ENCODE results near the gene ATF6B.
"Not testable (repeated sequence)": the region's sequence is repeated elsewhere in the genome, so short reads cannot be mapped to it uniquely, and the experiment has no call there.

ATF6B gene

GRCh38 chr6:32073101-32073500 lies 54.9 kb downstream of the ATF6B start:
- TF ChIP-seq, protein P1, sequence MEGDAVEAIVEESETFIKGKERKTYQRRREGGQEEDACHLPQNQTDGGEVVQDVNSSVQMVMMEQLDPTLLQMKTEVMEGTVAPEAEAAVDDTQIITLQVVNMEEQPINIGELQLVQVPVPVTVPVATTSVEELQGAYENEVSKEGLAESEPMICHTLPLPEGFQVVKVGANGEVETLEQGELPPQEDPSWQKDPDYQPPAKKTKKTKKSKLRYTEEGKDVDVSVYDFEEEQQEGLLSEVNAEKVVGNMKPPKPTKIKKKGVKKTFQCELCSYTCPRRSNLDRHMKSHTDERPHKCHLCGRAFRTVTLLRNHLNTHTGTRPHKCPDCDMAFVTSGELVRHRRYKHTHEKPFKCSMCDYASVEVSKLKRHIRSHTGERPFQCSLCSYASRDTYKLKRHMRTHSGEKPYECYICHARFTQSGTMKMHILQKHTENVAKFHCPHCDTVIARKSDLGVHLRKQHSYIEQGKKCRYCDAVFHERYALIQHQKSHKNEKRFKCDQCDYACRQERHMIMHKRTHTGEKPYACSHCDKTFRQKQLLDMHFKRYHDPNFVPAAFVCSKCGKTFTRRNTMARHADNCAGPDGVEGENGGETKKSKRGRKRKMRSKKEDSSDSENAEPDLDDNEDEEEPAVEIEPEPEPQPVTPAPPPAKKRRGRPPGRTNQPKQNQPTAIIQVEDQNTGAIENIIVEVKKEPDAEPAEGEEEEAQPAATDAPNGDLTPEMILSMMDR (IDR thresholded peaks at IDR 0.05; ENCODE audit: insufficient read depth, low read depth, low read length, missing control alignments): no peak
- no peak for DNase-seq (ENCODE audit: low read depth)
- no peak overlapping the region for H3K4me3 ChIP-seq (ENCODE audit: low read depth, low read length)

DNA sequence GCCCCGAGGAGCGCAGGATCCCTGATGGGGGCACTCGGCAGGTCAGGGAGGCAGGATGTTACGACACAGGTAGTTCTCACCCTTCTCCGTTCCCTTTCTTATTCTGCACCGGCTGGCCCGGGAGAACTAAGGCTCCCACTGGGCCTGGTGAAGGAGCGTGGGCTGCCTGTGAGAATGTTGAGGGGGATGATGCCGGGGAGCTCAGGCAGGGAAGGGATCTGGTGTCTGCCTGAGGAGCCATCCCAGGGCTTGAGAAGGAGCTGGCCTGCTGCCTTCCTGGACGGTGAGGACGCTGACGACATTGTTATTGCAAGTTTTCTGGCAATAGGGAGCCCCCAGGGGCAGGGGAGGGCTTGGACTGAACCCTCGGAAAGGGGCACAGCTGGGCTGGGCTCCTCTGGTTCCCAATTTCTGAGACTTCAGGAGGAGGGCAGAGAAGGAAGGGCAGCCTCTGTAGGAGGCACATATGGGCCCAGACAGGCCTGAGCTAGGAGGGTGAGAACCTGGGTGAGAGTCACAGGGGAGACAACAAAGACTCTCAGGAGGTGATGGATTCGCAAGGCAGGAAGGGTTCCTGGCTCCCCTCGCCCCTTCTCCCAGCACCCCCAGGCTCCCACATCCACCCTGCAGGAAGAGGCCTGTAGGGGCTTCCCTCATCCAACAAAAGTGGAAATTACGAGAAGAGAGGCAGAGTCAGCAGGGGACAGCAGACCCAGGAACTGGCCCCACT lies 57.1 kb downstream of the ATF6B start:
- no peak overlapping the region for H3K4me3 ChIP-seq (ENCODE audit: low read depth, low read length)
- DNase-seq (ENCODE audit: low read depth): no peak
- TF ChIP-seq, protein P1 (IDR thresholded peaks at IDR 0.05; ENCODE audit: insufficient read depth, low read depth, low read length, missing control alignments): no peak

- TF ChIP-seq, protein P1 (IDR thresholded peaks at IDR 0.05; ENCODE audit: insufficient read depth, low read depth, low read length, missing control alignments): no peak
- no peak for DNase-seq (ENCODE audit: low read depth)
- no peak overlapping the region for H3K4me3 ChIP-seq (ENCODE audit: low read depth, low read length)
These were observed 58.0 kb downstream of the ATF6B start for GRCh38 chr6:32069878-32070515.

GRCh38 chr6:32069460-32069859 lies 58.6 kb downstream of the ATF6B start:
- no peak overlapping the region for H3K4me3 ChIP-seq (ENCODE audit: low read depth, low read length)

GRCh38 chr6:32068867-32069266 lies 59.2 kb downstream of the ATF6B start:
- no peak overlapping the region for H3K4me3 ChIP-seq (ENCODE audit: low read depth, low read length)
- DNase-seq (ENCODE audit: low read depth): no peak
- TF ChIP-seq, protein P1 (IDR thresholded peaks at IDR 0.05; ENCODE audit: insufficient read depth, low read depth, low read length, missing control alignments): no peak

More at GRCh38 chr6:32069460-32069859, 58.6 kb downstream of the ATF6B start:
- TF ChIP-seq, protein P1 (IDR thresholded peaks at IDR 0.05; ENCODE audit: insufficient read depth, low read depth, low read length, missing control alignments): no peak
- DNase-seq (ENCODE audit: low read depth): no peak

GRCh38 chr6:32068315-32068714 lies 59.7 kb downstream of the ATF6B start:
- not testable (repeated sequence) for H3K4me3 ChIP-seq (ENCODE audit: low read depth, low read length); DNase-seq (ENCODE audit: low read depth)

DNA sequence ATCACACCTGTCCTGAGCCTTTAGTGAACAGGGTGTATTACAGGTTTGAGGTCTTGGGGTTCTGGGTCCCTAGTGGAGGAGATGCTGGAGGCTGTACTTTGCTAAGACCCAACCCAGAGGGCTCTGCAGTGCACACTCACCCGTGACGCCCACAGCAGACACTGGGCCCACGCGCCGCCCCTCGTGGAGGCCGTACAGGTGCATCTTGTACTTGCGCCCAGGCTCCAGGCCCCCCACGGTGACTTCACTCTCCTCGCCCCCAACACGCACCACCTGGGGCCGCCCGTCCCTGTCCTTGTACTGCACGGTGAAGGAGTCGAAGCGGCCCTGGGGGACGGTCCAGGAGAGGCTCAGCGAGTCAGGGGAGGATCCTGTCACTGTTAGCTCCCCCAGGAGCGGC lies 60.5 kb downstream of the ATF6B start:
- DNase-seq (ENCODE audit: low read depth); H3K4me3 ChIP-seq (ENCODE audit: low read depth, low read length): not testable (repeated sequence)

Data from GM12865 (cell line).